OCI-LY1 (cell line): Measurements from ENCODE around the gene RPGRIP1.

ENCODE experiments used
- EZH2 ChIP-seq: fragments of 200-600 bp; sonication (generic), shearing (Covaris generic); IDR thresholded peaks from 2 replicates; pipeline ENCODE4 v1.8.0; 2017; ENCODE audit warnings: borderline replicate concordance, mixed run types, mild to moderate bottlenecking, antibody characterized with exemption, low read length, moderate library complexity, mixed read lengths
- TF ChIP-seq, protein P1 (sequence below): fragments of 200-600 bp; sonication (generic), shearing (Covaris generic); IDR thresholded peaks from 2 replicates; pipeline ENCODE4 v1.5.1; 2017; ENCODE audit warnings: mild to moderate bottlenecking, antibody characterized with exemption, low read length, moderate library complexity, mixed read lengths

- TF ChIP-seq, protein P1, sequence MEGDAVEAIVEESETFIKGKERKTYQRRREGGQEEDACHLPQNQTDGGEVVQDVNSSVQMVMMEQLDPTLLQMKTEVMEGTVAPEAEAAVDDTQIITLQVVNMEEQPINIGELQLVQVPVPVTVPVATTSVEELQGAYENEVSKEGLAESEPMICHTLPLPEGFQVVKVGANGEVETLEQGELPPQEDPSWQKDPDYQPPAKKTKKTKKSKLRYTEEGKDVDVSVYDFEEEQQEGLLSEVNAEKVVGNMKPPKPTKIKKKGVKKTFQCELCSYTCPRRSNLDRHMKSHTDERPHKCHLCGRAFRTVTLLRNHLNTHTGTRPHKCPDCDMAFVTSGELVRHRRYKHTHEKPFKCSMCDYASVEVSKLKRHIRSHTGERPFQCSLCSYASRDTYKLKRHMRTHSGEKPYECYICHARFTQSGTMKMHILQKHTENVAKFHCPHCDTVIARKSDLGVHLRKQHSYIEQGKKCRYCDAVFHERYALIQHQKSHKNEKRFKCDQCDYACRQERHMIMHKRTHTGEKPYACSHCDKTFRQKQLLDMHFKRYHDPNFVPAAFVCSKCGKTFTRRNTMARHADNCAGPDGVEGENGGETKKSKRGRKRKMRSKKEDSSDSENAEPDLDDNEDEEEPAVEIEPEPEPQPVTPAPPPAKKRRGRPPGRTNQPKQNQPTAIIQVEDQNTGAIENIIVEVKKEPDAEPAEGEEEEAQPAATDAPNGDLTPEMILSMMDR: no peak
- no peak for TF ChIP-seq EZH2
These were observed 35.3 kb upstream of the RPGRIP1 start for GRCh38 chr14:21244544-21244943.
